Nephron progenitor cell (in vitro differentiated cells): Measurements from ENCODE around the gene ARHGAP31.
"Not testable (repeated sequence)": the region's sequence is repeated elsewhere in the genome, so short reads cannot be mapped to it uniquely, and the experiment has no call there.

Experiments
- DNase-seq: peaks from one replicate; pipeline ENCODE4 v3.0.0; 2021
- H3K27ac Mint-ChIP-seq: 2 replicates; pipeline ENCODE4 v1.8.0; 2021; ENCODE audit warnings: mild to moderate bottlenecking, moderate library complexity, mixed read lengths
- H3K27me3 Mint-ChIP-seq: 2 replicates; pipeline ENCODE4 v1.8.0; 2021; ENCODE audit warnings: mild to moderate bottlenecking, low read depth, mixed read lengths; ENCODE audit not compliant: poor library complexity
- H3K36me3 Mint-ChIP-seq: 2 replicates; pipeline ENCODE4 v1.8.0; 2021; ENCODE audit warnings: low read depth, mixed read lengths
- H3K4me1 Mint-ChIP-seq: 2 replicates; pipeline ENCODE4 v1.8.0; 2021; ENCODE audit warnings: mixed read lengths
- H3K4me3 Mint-ChIP-seq: 2 replicates; pipeline ENCODE4 v1.8.0; 2021; ENCODE audit warnings: mild to moderate bottlenecking, moderate library complexity, mixed read lengths
- H3K9me3 Mint-ChIP-seq: 2 replicates; pipeline ENCODE4 v1.8.0; 2021; ENCODE audit warnings: mild to moderate bottlenecking, moderate library complexity, mixed read lengths
- TF ChIP-seq, protein P1 (sequence below): fragments of 200-600 bp; sonication (generic); IDR thresholded peaks from 2 replicates; pipeline ENCODE4 v1.5.0; 2021; ENCODE audit warnings: antibody characterized with exemption

Gene ARHGAP31

DNA sequence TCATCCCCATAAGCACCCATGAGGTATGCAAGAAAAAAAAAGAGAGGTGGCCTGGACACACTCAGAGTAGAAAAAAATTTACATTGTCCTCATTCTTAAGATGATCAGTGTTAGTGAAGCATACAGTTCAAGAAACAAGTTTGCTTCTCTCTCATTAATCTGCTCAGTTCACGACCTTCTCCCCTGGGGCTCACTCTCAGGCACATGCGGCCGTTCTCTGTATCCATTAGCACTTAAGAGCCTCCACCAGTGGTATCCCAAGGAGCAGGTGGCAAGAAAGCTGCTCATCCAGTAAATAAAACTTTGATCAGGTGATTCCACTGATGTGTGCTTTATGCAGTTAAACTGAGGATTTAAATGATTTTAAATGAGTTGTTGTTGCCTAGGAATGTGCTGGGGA is 57.4 kb downstream of the ARHGAP31 start:
- H3K4me3 Mint-ChIP-seq, result no peak overlapping the region
- H3K27ac Mint-ChIP-seq, result no peak overlapping the region
- TF ChIP-seq, protein P1, sequence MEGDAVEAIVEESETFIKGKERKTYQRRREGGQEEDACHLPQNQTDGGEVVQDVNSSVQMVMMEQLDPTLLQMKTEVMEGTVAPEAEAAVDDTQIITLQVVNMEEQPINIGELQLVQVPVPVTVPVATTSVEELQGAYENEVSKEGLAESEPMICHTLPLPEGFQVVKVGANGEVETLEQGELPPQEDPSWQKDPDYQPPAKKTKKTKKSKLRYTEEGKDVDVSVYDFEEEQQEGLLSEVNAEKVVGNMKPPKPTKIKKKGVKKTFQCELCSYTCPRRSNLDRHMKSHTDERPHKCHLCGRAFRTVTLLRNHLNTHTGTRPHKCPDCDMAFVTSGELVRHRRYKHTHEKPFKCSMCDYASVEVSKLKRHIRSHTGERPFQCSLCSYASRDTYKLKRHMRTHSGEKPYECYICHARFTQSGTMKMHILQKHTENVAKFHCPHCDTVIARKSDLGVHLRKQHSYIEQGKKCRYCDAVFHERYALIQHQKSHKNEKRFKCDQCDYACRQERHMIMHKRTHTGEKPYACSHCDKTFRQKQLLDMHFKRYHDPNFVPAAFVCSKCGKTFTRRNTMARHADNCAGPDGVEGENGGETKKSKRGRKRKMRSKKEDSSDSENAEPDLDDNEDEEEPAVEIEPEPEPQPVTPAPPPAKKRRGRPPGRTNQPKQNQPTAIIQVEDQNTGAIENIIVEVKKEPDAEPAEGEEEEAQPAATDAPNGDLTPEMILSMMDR, result no peak
- H3K36me3 Mint-ChIP-seq, result no peaks in the 10 kb centered on the region
- H3K4me1 Mint-ChIP-seq, result peaks cover 46% of the 10 kb centered on the region
- DNase-seq, result no peak
- H3K27me3 Mint-ChIP-seq, result peaks cover 7% of the 10 kb centered on the region
- no peaks in the 10 kb centered on the region for H3K9me3 Mint-ChIP-seq

DNA sequence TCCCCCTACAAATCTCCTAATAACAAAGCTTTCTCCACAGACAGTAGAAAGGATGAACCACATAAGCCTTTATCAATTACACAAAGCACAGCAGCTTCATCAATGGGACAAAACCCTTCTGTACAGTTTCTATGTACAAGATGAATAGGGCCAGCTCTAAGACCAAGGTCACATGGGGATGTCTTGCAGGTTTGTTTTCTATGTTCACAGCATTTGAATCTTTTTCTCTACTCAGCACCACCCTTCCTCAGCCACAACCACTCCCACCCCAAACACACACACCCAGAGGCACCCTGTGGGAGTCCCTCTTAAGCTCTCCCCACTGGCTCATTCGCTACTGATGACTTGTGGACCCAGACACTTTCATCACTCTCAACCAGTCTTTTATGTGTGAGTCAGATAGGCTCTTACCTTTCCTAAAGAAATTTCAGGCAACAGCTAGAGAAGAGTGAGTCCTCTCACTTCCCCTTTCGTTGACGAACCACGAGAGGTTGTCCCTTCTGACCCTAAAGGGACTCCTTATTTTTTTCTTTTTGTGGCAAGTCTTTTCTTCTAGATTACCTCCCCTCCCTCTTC is 57.9 kb downstream of the ARHGAP31 start:
- Mint-ChIP-seq H3K4me1 (peaks cover 44% of the 10 kb centered on the region), H3K27ac (no peak overlapping the region), H3K9me3 (no peaks in the 10 kb centered on the region), H3K27me3 (peaks cover 7% of the 10 kb centered on the region), H3K4me3 (no peak overlapping the region), H3K36me3 (no peaks in the 10 kb centered on the region)
- TF ChIP-seq, protein P1, result no peak
- DNase-seq, result no peak

DNA sequence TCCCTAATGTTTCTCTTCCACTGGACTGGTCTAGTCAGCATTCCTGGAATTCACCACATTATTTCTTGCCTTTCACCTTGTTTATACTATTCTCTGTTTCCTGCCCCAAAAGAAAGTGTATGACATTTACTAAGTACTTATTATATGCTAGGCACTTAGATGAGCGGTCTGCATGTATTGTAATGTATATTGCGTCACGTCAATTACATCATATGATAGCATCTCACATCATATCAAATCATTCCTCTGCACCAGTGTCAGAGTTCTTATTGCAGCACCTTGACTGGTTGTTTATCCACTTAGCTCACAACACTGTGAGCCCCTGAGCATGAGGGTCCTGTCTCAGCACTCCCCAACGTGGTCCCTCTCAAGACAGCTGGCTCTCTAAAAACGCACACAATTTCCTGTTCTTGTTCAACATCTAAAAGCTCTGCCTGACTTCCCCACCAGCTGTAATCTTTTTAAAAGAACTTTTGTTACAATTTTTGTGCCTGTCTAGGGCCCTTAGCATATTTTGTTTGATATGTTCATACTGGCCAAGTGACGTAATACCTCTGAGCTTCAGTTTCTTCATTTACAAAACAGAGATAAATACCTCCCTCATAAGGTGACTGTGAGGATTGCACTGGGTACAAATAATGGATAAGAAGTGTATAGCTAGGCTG is 58.8 kb downstream of the ARHGAP31 start:
- H3K4me3 Mint-ChIP-seq, result no peak overlapping the region
- H3K4me1 Mint-ChIP-seq, result peaks cover 47% of the 10 kb centered on the region
- H3K9me3 Mint-ChIP-seq, result no peaks in the 10 kb centered on the region
- peak overlapping the region; percentile 11 for H3K27ac Mint-ChIP-seq
- DNase-seq, result no peak
- H3K36me3 Mint-ChIP-seq, result no peaks in the 10 kb centered on the region
- peaks cover 7% of the 10 kb centered on the region for H3K27me3 Mint-ChIP-seq
- TF ChIP-seq, protein P1, result no peak

- DNase-seq, H3K36me3 Mint-ChIP-seq, H3K4me3 Mint-ChIP-seq, H3K27me3 Mint-ChIP-seq, H3K27ac Mint-ChIP-seq, H3K9me3 Mint-ChIP-seq: not testable (repeated sequence)
- H3K4me1 Mint-ChIP-seq, result peaks cover 43% of the 10 kb centered on the region
Observed at GRCh38 chr3:119355608-119356007, 61.4 kb downstream of the ARHGAP31 start.

DNA sequence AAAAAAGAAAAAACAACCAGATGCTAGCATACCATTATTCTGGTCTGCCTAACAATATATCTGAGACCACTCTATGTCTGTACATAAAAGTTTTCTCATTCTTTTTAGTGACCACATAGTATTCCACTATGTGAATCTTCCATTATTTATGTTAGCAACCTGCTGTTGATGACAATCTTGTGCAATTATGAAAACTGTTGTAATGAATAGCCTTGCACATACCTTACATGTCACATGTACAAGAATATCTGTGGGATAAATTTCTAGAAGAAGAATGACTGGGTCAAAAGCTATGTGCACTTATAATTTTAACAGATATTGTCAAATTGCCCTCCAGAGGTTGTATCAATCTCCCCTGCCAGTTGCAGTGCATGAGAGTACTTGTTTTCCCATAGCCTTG is 62.5 kb downstream of the ARHGAP31 start:
- Mint-ChIP-seq H3K27ac (no peak overlapping the region), H3K4me3 (no peak overlapping the region), H3K9me3 (no peaks in the 10 kb centered on the region), H3K4me1 (peaks cover 34% of the 10 kb centered on the region), H3K27me3 (peaks cover 4% of the 10 kb centered on the region), H3K36me3 (no peaks in the 10 kb centered on the region)
- DNase-seq, result no peak
- TF ChIP-seq, protein P1, result no peak

DNA sequence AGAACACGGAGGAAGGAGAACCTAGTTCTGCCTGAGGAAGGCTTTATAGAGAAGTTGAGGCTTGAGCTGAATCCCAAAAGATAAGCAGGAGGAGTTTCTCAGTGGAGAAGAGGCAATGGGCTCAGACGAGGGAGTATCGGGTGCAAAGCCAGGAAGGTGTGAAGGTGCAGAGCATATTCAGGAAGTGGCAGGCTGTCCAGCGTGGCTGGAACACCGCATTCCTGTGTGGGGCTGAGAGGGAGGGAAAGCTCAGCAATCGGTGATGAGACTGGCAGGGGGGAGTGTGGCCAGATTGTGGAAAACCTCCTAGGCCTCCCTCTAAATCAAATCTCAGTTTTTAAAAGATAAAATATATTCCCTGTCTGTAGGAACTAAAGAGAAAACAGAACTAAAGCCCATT is 63.0 kb downstream of the ARHGAP31 start:
- TF ChIP-seq, protein P1, result no peak
- H3K4me1 Mint-ChIP-seq, result peaks cover 29% of the 10 kb centered on the region
- no peak overlapping the region for H3K27ac Mint-ChIP-seq
- H3K9me3 Mint-ChIP-seq, result no peaks in the 10 kb centered on the region
- no peaks in the 10 kb centered on the region for H3K36me3 Mint-ChIP-seq
- no peak for DNase-seq
- no peak overlapping the region for H3K4me3 Mint-ChIP-seq
- H3K27me3 Mint-ChIP-seq, result peaks cover 4% of the 10 kb centered on the region
